ENCODE measurements around the gene DNAAF2. TPM values are rescaled to one million over a fixed set of nuclear protein-coding genes. Genes with fewer than 3 reads are reported as not detected.

The DNAAF2 gene
- total and polyA plus RNA-seq, 2 of the 13 experiments (the other 11 are each of a cell fraction or from before 2014, with no cell fraction given): 6.1 to 13.6 TPM

- no peak for TF ChIP-seq MAFK (conservative IDR thresholded peaks at IDR 0.05 in 1 of 2, IDR thresholded peaks at IDR 0.05 in 1 of 2; ENCODE audit: low read length in 2 of 2)
- no peak for TF ChIP-seq ZNF225 (CRISPR knock-in tag; IDR thresholded peaks at IDR 0.05)
- no peak for TF ChIP-seq SKI (IDR thresholded peaks at IDR 0.05; ENCODE audit: partially characterized antibody)
- no peak for TF ChIP-seq NFKBIZ (CRISPR knock-in tag; IDR thresholded peaks at IDR 0.05)
- 0 out of 2 replicates have a peak, but pooled peaks have one; percentile 21 for TF ChIP-seq RCOR2 (CRISPR knock-in tag; IDR thresholded peaks at IDR 0.05)
- peak; percentile 44 for TF ChIP-seq TBL1XR1 (IDR thresholded peaks at IDR 0.05; ENCODE audit: borderline replicate concordance, low read length, partially characterized antibody)
- TF ChIP-seq NR2C2 (CRISPR knock-in tag; IDR thresholded peaks at IDR 0.05; ENCODE audit: borderline replicate concordance): no peak
- TF ChIP-seq LCORL (IDR thresholded peaks at IDR 0.05): no peak
- TF ChIP-seq LCORL (CRISPR knock-in tag; IDR thresholded peaks at IDR 0.05): no peak
- peak; percentile 89 for TF ChIP-seq CEBPG (CRISPR knock-in tag; IDR thresholded peaks at IDR 0.05)
- 0 out of 2 replicates have a peak, but pooled peaks have one; percentile 53 for TF ChIP-seq ZFP1 (CRISPR knock-in tag; IDR thresholded peaks at IDR 0.05)
- TF ChIP-seq TSC22D2 (CRISPR knock-in tag; IDR thresholded peaks at IDR 0.05; ENCODE audit: borderline replicate concordance): no peak
- peak; percentile 54; the same call in 1 of the 2 replicates for TF ChIP-seq HMG20A (CRISPR knock-in tag; IDR thresholded peaks at IDR 0.05; ENCODE audit: borderline replicate concordance)
- TF ChIP-seq ZBTB49 (CRISPR knock-in tag; IDR thresholded peaks at IDR 0.05; ENCODE audit: borderline replicate concordance): no peak
- TF ChIP-seq GABPA (IDR thresholded peaks at IDR 0.05; ENCODE audit: low read depth, low read length): no peak
- 0 out of 2 replicates have a peak, but pooled peaks have one; percentile 13 for TF ChIP-seq GABPA (CRISPR knock-in tag; IDR thresholded peaks at IDR 0.05; ENCODE audit: low read depth)
- no peak for TF ChIP-seq ZFYVE20 (CRISPR knock-in tag; IDR thresholded peaks at IDR 0.05; ENCODE audit: borderline replicate concordance, low read depth)
- TF ChIP-seq ZNF629 (CRISPR knock-in tag; conservative IDR thresholded peaks at IDR 0.05): no peak
- no peak for TF ChIP-seq ZNF10 (CRISPR knock-in tag; IDR thresholded peaks at IDR 0.05; ENCODE audit: borderline replicate concordance, low read depth)
- TF ChIP-seq HMGXB4 (CRISPR knock-in tag; IDR thresholded peaks at IDR 0.05; ENCODE audit: borderline replicate concordance in 1 of 2, low read depth in 1 of 2): 0 out of 4 replicates have a peak, but pooled peaks of 1 of the 2 experiments have one; percentile 34
- no peak for TF ChIP-seq TP53 (CRISPR knock-in tag; conservative IDR thresholded peaks at IDR 0.05)
- TF ChIP-seq ZNF263 (CRISPR knock-in tag; IDR thresholded peaks at IDR 0.05): no peak
- no peak for TF ChIP-seq ZNF576 (CRISPR knock-in tag; IDR thresholded peaks at IDR 0.05)
- no peak for TF ChIP-seq CENPT (CRISPR knock-in tag; IDR thresholded peaks at IDR 0.05; ENCODE audit: low read depth)
- peak; percentile 60; the same call in 1 of the 2 replicates for TF ChIP-seq ELF3 (CRISPR knock-in tag; IDR thresholded peaks at IDR 0.05)
Measured at GRCh38 chr14:49659526-49660455, 24.7 kb upstream of the DNAAF2 start (continued).
